Mucosa of rectum (tissue), 2 donors: ENCODE data around the gene RPA1.

Source experiments
- H3K27ac ChIP-seq, 2 donors: one replicate each; pipeline ENCODE4 v1.7.0; 2013; ENCODE audit warnings: inconsistent platforms in 2 of 2, low read depth in 2 of 2, low read length in 2 of 2
- H3K27me3 ChIP-seq, 2 donors: one replicate each; pipeline ENCODE4 v1.7.0; 2013; ENCODE audit warnings: low read length in 2 of 2; ENCODE audit not compliant: control insufficient read depth in 2 of 2, insufficient read depth in 2 of 2
- H3K36me3 ChIP-seq, 2 donors: one replicate each; pipeline ENCODE4 v1.7.0; 2013; ENCODE audit warnings: low read length in 2 of 2; ENCODE audit not compliant: control insufficient read depth in 2 of 2, insufficient read depth in 2 of 2
- H3K4me1 ChIP-seq, 2 donors: one replicate each; pipeline ENCODE4 v1.7.0; 2013; ENCODE audit warnings: low read length in 2 of 2, mild to moderate bottlenecking in 1 of 2; ENCODE audit not compliant: control insufficient read depth in 2 of 2, insufficient read depth in 2 of 2
- H3K4me3 ChIP-seq, 2 donors: one replicate each; pipeline ENCODE4 v1.7.0; 2013; ENCODE audit warnings: low read length in 2 of 2
- H3K9ac ChIP-seq, 2 donors: one replicate each; pipeline ENCODE4 v1.7.0; 2013; ENCODE audit warnings: low read length in 2 of 2, low read depth in 1 of 2, mild to moderate bottlenecking in 1 of 2
- H3K9me3 ChIP-seq, 2 donors: one replicate each; pipeline ENCODE4 v1.7.0; 2013; ENCODE audit warnings: low read length in 2 of 2; ENCODE audit not compliant: control insufficient read depth in 2 of 2
- donor health status: healthy.
- donor health status: Normal muscosa, but diverticular disease.

Gene RPA1

GRCh38 chr17:1872976-1873375 lies 43.2 kb downstream of the RPA1 start:
- Histone ChIP-seq H3K36me3 (peaks cover 35 to 37% of the 10 kb centered on the region in 2 donors), H3K4me1 (peaks cover 0 to 2% of the 10 kb centered on the region in 2 donors), H3K9ac (no peak overlapping the region), H3K27me3 (no peaks in the 10 kb centered on the region), H3K4me3 (no peak overlapping the region), H3K9me3 (no peaks in the 10 kb centered on the region), H3K27ac (no peak overlapping the region)

GRCh38 chr17:1873418-1873817 lies 43.6 kb downstream of the RPA1 start:
- H3K9me3 ChIP-seq: no peaks in the 10 kb centered on the region
- no peak overlapping the region for H3K4me3 ChIP-seq
- H3K4me1 ChIP-seq: peaks cover 0 to 2% of the 10 kb centered on the region in 2 donors
- H3K27ac ChIP-seq: no peak overlapping the region
- H3K27me3 ChIP-seq: no peaks in the 10 kb centered on the region
- no peak overlapping the region for H3K9ac ChIP-seq
- peaks cover 36% of the 10 kb centered on the region in 2 donors for H3K36me3 ChIP-seq

- H3K27me3 ChIP-seq: no peaks in the 10 kb centered on the region
- H3K27ac ChIP-seq: no peak overlapping the region
- H3K4me3 ChIP-seq: no peak overlapping the region
- H3K4me1 ChIP-seq: peaks cover 0 to 2% of the 10 kb centered on the region in 2 donors
- peaks cover 52 to 57% of the 10 kb centered on the region in 2 donors for H3K36me3 ChIP-seq
- H3K9ac ChIP-seq: no peak overlapping the region
- no peaks in the 10 kb centered on the region for H3K9me3 ChIP-seq
Measured at GRCh38 chr17:1875597-1875996, 45.8 kb downstream of the RPA1 start.

- Histone ChIP-seq H3K4me3 (no peak overlapping the region), H3K27ac (no peak overlapping the region), H3K36me3 (peaks cover 60 to 66% of the 10 kb centered on the region in 2 donors), H3K9ac (no peak overlapping the region), H3K27me3 (no peaks in the 10 kb centered on the region), H3K4me1 (no peaks in the 10 kb centered on the region), H3K9me3 (no peaks in the 10 kb centered on the region)
Measured at GRCh38 chr17:1878419-1879121, 48.8 kb downstream of the RPA1 start.

GRCh38 chr17:1880851-1881630 lies 51.2 kb downstream of the RPA1 start:
- H3K36me3 ChIP-seq: peaks cover 73 to 76% of the 10 kb centered on the region in 2 donors
- H3K27me3 ChIP-seq: no peaks in the 10 kb centered on the region
- no peak overlapping the region for H3K9ac ChIP-seq
- no peak overlapping the region for H3K27ac ChIP-seq
- H3K4me3 ChIP-seq: no peak overlapping the region
- no peaks in the 10 kb centered on the region for H3K4me1 ChIP-seq
- H3K9me3 ChIP-seq: no peaks in the 10 kb centered on the region

GRCh38 chr17:1882836-1883235 lies 53.0 kb downstream of the RPA1 start:
- H3K27ac ChIP-seq: no peak overlapping the region
- H3K36me3 ChIP-seq: peaks cover 71 to 72% of the 10 kb centered on the region in 2 donors
- H3K9me3 ChIP-seq: no peaks in the 10 kb centered on the region
- H3K4me1 ChIP-seq: no peaks in the 10 kb centered on the region
- H3K27me3 ChIP-seq: no peaks in the 10 kb centered on the region
- no peak overlapping the region for H3K4me3 ChIP-seq
- H3K9ac ChIP-seq: no peak overlapping the region

GRCh38 chr17:1883536-1883935 lies 53.7 kb downstream of the RPA1 start:
- Histone ChIP-seq H3K9me3 (no peaks in the 10 kb centered on the region), H3K4me3 (no peak overlapping the region), H3K27me3 (no peaks in the 10 kb centered on the region), H3K27ac (no peak overlapping the region), H3K36me3 (peaks cover 73 to 76% of the 10 kb centered on the region in 2 donors), H3K4me1 (peaks cover 0 to 3% of the 10 kb centered on the region in 2 donors), H3K9ac (no peak overlapping the region)

- H3K4me1 ChIP-seq: peaks cover 0 to 3% of the 10 kb centered on the region in 2 donors
- H3K36me3 ChIP-seq: peaks cover 57 to 59% of the 10 kb centered on the region in 2 donors
- H3K4me3 ChIP-seq: no peak overlapping the region
- no peak overlapping the region for H3K9ac ChIP-seq
- H3K27me3 ChIP-seq: no peaks in the 10 kb centered on the region
- no peaks in the 10 kb centered on the region for H3K9me3 ChIP-seq
- no peak overlapping the region for H3K27ac ChIP-seq
Measured at GRCh38 chr17:1888741-1889140, 58.9 kb downstream of the RPA1 start.

GRCh38 chr17:1890758-1891450 lies 61.1 kb downstream of the RPA1 start:
- Histone ChIP-seq H3K4me1 (peaks cover 0 to 3% of the 10 kb centered on the region in 2 donors), H3K27me3 (no peaks in the 10 kb centered on the region), H3K9ac (no peak overlapping the region), H3K36me3 (peaks cover 48 to 53% of the 10 kb centered on the region in 2 donors), H3K4me3 (no peak overlapping the region), H3K27ac (no peak overlapping the region), H3K9me3 (no peaks in the 10 kb centered on the region)
